Measurements from ENCODE around the gene FOXO1.

The FOXO1 gene

GRCh38 chr13:40509876-40510275 lies 156.6 kb downstream of the FOXO1 start:
- no peak for DNase-seq (ENCODE audit: low read depth, low spot score)

GRCh38 chr13:40508767-40509342 lies 157.6 kb downstream of the FOXO1 start:
- DNase-seq (ENCODE audit: low read depth, low spot score), result no peak

DNA sequence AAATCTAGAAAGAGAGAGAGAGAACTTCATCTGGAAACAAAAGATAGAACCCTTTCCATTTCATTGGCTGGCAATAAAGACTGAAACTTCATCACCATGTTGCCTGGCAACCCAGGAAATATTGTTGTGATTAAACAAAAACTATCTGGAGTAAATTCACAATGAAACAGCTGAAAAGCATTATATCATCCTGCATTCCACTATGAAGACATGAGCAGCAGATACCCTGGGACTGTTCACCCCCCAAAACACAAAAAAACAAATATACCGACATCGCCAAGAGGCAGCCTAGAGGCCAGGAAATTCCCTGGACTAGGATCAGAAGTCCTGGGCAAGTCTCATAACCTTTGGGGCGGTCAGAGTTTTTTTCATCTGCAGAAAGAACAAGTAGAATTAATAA lies 158.3 kb downstream of the FOXO1 start:
- no peak for DNase-seq (ENCODE audit: low read depth, low spot score)

DNA sequence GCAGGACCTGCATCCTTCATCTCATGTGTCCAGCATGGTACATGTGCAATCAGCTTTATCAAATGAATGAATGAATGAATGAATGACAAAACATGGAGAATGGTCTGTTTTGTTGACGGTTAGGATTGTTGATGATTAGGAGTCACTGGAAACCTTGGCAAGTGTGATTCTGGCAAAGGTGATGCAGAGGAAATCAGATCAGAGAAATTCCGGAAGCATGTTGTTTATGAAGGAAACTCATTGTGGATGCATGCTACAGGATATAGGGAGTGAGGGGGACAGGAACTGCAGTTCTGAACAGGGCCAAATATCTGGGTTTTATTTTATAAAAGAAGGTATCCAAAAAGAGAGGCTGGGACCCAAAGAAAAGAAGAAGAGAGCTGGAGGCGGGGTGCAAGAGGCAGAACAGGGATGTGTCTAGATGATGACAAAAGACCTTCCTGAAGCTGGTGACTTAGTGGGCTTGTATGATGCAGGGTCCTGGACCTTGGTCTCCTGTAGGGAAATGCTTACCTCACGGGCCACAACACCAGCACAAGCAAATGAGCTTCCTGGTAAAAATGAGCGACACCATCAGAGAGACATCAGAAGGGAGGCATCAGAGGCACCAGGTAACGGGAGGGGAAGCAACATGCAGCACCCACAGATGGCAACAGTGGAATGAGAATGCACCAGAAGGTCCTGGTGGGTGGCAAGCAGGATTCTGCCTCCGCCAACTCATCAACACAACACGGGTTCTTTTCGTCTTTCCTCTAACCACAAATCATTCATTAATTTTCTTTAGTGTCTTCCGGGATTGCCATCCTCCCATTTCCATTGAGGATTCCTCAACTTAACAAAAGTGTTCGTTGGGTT lies 159.6 kb downstream of the FOXO1 start:
- no peak for DNase-seq (ENCODE audit: low read depth, low spot score)
